ENCODE results near the gene PLD6.

DNA sequence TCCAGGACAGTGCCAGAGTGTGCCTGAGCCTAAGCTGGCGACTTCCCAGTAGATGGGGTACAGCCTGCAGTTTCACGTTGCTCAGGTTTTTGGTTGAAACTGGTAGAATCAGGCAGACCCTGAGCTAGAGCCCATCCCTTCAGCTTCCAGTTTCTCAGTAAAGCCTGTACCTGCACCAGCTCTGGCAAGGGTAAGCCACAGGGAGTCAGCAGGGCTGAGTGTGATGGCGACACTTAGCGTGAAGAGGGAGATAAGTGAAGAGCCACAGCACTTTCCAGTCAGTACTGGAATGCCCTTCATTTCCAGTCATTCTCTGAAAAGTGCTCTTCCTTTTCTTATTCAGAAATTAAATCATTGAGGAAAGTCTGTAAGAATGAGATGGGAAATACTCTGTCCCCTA lies 22.4 kb downstream of the PLD6 start:
- TF ChIP-seq, protein P1, sequence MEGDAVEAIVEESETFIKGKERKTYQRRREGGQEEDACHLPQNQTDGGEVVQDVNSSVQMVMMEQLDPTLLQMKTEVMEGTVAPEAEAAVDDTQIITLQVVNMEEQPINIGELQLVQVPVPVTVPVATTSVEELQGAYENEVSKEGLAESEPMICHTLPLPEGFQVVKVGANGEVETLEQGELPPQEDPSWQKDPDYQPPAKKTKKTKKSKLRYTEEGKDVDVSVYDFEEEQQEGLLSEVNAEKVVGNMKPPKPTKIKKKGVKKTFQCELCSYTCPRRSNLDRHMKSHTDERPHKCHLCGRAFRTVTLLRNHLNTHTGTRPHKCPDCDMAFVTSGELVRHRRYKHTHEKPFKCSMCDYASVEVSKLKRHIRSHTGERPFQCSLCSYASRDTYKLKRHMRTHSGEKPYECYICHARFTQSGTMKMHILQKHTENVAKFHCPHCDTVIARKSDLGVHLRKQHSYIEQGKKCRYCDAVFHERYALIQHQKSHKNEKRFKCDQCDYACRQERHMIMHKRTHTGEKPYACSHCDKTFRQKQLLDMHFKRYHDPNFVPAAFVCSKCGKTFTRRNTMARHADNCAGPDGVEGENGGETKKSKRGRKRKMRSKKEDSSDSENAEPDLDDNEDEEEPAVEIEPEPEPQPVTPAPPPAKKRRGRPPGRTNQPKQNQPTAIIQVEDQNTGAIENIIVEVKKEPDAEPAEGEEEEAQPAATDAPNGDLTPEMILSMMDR (optimal IDR thresholded peaks at IDR 0.05 in 1 of 3, IDR thresholded peaks at IDR 0.05 in 1 of 3, conservative IDR thresholded peaks at IDR 0.05 in 1 of 3; ENCODE audit: extremely low read depth in 1 of 3, insufficient read depth in 2 of 3, low read length in 3 of 3): no peak
- no peak for TF ChIP-seq EZH2 (IDR thresholded peaks at IDR 0.05; ENCODE audit: low read length)
